Skin of body (tissue), 2 donors: Measurements from ENCODE around the gene DEF6. TPM values are rescaled to one million over a fixed set of nuclear protein-coding genes. Genes with fewer than 3 reads are reported as not detected.
A peak's percentile ranks its signal among the peaks of the same experiment; 100 is the strongest.
"Not testable (repeated sequence)": the region's sequence is repeated elsewhere in the genome, so short reads cannot be mapped to it uniquely, and the experiment has no call there.

Experiments
- DNase-seq: peaks from one replicate; lab custom pipeline; 2025; lab: John Stamatoyannopoulos, UW
- total RNA-seq: library from RNA; depleted of rRNA; stranded (reverse); fragments of >200 nt; gene quantifications from one replicate; pipeline ENCODE4 v1.2.3, GENCODE V29; 2014

The DEF6 gene
- total RNA-seq, 1 donor from 2014 or later = 10.9 TPM

DNA sequence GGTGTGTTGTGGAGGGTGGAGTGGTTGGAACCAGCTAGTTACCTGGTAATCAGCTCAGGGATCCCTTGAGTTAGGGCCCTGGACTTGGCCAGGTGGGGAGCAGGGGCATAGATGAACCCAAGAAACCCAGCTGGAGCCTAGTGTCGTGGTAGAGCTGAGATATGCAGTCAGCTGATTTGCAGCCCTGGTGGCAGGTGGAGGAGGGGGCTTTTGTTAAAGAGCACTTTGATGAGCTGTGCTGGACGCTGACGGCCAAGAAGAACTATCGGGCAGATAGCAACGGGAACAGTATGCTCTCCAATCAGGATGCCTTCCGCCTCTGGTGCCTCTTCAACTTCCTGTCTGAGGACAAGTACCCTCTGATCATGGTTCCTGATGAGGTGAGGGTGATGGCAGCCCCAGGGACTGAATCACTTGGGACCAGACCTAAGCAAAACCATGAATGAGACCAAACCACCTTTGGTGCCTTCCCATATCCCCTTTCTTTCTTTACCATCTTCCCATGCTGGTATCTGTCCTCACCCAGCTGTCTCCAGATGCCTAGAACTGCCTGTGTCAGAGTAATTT lies 12.7 kb downstream of the DEF6 start:
- DNase-seq = no peak

DNA sequence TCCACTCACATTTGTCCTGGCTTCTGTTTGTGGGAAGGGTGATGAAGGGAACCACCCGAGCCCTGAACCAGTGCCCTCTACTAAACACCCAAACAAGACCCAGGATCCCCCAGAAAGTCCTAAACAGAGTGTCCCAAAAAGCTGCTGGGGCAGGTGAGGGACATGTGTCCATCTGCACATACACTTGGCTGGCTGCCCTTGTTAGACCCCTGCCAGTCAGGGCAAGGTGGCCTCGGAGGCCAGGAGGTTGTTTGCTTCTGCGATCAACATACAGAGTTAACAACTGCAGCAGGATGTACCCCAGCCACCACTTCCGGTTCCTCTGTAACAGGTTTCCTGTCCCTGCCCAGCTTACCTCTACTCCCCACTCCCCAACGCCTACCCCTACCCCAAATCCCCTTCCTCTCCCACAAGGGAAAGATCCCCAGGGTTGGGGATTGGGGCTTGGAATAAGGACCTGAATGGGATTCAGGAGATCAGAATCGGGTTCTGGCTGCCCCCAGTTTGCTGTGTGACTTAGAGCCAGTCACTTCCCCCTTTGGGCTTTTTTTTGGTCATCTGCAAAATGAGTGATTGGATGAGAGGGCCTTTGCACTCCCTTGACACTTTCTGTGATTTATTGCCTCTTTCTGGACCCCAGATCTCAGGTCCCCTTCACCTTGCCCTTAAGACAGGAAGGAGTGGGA lies 13.9 kb downstream of the DEF6 start:
- no peak for DNase-seq

DNA sequence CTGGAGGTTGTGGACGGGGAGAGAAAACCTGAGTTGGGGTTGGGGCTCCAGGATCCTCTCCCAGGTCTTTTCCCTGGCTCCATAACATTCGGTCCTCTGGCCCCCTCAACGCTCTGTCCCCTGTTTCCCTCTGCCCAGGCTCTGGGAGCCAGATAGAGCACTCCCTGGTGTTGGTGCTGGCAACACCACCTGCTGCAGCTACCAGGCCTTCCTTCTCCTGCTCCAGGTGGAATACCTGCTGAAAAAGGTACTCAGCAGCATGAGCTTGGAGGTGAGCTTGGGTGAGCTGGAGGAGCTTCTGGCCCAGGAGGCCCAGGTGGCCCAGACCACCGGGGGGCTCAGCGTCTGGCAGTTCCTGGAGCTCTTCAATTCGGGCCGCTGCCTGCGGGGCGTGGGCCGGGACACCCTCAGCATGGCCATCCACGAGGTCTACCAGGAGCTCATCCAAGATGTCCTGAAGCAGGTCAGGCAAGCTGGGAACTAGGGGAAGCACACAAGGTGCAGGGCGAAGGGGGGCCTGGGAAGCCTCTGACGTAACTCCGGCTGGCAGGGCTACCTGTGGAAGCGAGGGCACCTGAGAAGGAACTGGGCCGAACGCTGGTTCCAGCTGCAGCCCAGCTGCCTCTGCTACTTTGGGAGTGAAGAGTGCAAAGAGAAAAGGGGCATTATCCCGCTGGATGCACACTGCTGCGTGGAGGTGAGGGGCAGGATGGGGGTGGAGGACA lies 14.6 kb downstream of the DEF6 start:
- DNase-seq = no peak

DNA sequence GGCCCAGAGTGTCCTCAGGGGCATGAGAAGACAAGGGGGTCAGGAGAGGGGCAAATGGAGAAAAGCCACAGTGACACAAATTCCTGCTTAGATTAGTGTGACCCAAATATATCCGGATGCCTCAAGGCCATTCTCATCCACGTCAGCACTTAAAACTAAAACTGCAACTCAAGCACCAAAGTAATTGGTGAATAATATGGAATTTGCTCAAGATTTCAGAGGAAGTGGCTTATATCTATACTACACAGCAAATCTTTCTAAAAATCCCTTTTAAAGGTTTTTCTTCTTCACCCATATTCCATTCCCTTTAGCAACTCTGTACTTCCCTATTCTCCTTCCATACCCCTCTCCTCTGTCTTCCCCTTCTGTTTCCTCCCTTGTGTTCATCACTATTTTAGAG lies 15.2 kb downstream of the DEF6 start:
- no peak for DNase-seq

DNA sequence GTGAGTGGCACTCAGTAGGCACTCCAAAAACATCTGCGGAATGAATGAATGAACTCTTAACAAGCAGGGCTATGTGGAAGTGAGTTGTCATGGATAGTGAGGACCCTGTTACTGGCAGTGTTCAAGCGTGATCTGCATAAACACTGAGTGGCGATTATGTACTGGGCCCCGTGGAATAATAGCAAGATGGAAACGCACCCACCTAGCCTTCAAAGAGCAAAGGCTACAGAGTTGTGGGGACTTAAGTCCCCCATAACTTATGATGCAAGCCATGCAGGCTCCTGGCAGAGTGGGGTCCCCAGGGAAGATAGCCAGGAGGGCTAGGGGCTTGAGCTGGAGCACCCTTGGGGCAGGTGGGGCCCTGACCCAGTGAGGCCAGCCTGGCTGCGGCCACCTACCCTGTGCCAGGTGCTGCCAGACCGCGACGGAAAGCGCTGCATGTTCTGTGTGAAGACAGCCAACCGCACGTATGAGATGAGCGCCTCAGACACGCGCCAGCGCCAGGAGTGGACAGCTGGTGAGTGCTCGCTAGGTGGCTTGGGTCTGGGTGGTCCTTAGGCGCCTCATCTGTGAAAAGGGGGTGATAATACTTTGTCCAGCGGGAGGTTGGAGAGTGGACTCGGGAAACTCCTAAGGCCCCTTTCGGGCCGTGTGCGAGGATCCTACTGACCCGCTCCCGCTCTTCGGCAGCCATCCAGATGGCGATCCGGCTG lies 20.0 kb downstream of the DEF6 start:
- DNase-seq = no peak

DNA sequence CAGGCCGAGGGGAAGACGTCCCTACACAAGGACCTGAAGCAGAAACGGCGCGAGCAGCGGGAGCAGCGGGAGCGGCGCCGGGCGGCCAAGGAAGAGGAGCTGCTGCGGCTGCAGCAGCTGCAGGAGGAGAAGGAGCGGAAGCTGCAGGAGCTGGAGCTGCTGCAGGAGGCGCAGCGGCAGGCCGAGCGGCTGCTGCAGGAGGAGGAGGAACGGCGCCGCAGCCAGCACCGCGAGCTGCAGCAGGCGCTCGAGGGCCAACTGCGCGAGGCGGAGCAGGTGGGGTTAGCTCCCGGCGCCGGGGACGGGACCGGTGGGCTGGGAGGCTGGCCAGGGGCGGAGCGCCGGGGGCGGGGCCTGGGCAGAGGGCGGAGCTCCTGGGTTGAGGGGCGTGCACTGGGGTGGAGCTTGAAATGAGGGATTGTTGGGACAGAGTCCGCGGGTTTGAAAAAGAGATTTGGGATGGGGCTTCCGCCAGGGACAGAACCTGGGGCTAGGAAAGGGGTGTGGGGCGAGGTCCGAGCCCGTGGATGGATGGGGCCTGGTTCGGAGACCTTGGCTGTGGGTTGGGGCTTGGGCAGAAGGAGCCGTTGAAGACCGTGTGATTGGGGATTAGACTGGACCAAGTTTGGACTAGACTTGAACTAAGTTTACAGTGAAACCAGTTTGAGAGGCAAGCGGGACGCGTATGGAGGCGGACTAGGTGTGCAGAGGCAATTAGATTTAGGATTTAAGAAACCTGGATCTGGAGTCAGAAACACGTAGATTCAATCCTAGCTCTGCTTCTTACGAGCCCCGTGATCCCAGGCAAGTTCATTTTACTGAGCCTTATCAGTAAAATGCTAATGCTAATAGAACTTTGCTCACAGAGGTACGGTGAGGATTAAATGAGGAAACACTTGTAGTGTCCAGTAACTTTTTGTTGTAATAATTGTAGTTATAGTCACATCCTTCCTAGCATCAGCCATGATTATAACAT lies 20.9 kb downstream of the DEF6 start:
- DNase-seq = peak; percentile 54

DNA sequence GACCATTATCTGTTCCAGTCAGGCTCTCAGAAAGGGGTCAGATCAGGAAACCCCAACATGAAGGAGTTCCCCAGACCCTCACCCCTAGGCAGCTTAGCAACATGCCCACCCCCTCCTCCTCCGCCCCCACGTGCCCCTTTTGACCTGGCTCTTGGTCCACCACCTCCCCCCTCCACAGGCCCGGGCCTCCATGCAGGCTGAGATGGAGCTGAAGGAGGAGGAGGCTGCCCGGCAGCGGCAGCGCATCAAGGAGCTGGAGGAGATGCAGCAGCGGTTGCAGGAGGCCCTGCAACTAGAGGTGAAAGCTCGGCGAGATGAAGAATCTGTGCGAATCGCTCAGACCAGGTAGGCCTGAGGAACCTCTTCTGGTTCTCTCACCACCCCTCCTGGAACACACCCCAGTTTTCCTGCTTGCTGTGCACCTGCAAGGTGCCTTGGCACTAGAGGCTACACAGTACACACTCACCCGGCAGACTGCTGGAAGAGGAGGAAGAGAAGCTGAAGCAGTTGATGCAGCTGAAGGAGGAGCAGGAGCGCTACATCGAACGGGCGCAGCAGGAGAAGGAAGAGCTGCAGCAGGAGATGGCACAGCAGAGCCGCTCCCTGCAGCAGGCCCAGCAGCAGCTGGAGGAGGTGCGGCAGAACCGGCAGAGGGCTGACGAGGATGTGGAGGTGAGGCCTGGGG lies 21.9 kb downstream of the DEF6 start:
- no peak for DNase-seq

DNA sequence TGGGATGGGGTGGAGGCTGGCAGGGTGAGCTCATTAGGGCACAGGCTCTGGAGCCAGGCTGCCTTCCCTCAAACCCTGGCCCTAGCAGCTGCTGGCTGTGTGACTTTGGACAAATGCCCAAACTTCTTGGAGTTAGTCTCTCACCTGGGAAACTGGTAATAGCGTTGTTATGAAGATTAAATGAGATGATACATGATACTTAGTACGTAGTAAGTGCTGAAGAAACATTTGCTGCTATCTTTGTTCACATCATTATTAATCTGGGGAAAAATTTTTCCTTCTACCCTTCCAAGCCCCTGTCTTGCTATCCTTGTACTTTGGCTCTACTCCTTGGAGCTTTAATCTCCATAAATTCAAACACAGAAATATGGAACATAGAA lies 22.4 kb downstream of the DEF6 start:
- DNase-seq = no peak

DNA sequence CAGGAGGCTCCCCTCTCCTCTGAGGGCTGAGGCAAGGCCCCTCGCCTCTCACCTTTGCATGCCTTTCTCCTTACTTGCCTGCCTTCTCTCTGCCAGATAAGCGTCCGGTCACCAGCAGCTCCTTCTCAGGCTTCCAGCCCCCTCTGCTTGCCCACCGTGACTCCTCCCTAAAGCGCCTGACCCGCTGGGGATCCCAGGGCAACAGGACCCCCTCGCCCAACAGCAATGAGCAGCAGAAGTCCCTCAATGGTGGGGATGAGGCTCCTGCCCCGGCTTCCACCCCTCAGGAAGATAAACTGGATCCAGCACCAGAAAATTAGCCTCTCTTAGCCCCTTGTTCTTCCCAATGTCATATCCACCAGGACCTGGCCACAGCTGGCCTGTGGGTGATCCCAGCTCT lies 23.5 kb downstream of the DEF6 start:
- DNase-seq = no peak

DNA sequence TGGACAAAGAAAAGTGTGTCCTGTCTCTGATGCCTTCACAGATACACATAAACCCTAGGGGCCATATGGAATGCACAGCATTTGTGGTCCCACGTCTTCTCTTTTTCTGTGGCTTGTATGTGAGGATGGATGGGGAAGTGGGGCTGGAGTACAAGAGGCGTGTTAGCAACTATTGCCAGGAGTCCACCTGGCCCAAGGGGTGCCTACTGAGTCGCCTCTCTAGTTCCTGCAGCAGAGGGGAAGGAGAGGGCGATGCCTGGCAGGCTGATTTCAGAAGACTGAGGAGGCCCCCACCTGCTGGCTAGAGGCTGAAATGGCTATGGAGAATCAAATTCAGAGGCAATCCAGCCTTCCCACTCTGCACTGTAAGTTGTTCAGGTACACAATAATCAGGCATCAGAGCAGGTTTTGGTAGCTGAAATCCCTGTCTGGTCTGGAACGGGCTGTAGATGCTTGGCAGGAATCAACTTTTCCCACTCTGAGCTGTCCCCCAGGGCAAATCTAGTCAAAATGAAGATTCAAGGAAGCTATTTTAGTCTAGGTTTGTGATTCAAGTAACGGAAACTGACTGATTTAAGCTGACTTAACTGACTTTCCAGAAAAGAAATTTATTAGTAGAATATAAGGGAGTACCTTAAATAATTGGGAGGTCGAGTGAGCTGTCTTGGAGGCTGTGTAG lies 29.9 kb downstream of the DEF6 start:
- no peak for DNase-seq

DNA sequence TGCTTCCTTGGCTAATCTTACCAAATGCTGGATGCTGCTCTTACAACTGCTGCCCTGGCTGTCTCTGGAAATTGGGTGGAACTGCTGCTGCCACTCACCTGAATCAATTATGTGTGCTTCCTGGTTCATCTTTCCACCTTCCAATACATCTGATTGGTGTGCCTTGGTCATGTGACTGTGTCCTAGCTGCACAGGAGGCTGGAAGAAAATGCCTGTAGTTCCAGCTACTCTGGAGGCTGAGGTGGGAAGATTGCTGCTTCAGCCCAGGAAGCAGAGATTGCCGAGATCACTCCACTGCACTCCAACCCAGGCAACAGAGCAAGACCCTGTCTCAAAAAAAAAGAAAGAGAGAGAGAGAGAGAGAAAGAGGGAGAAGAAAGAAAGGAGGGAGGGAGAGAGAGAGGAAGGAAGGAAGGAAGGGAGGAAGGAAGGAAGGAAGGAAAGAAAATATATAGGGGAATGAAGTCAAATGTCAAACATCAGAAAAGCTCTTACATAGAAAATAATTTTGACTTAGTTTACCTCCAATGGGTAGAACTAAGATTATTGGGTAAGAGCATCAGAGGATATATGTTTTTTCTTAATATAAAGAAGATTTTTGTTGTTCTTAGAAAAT lies 30.6 kb downstream of the DEF6 start:
- no peak for DNase-seq

DNA sequence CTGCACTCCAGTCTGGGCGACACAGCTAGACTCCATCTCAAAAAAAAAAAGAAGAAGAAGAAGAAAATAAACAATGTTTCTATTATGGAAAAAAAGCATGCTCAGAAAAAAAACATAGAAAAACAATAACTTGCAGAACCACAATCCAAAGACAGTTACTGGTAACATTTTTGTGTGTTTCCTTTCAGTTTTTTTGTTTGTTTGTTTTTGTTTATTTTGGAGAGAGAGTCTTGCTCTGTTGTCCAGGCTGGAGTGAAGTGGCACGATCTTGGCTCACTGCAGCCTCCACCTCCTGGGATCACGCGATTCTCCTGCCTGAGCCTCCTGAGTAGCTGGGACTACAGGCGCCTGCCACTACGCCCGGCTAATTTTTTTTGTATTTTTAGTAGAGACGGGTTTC lies 31.3 kb downstream of the DEF6 start:
- DNase-seq = not testable (repeated sequence)

DNA sequence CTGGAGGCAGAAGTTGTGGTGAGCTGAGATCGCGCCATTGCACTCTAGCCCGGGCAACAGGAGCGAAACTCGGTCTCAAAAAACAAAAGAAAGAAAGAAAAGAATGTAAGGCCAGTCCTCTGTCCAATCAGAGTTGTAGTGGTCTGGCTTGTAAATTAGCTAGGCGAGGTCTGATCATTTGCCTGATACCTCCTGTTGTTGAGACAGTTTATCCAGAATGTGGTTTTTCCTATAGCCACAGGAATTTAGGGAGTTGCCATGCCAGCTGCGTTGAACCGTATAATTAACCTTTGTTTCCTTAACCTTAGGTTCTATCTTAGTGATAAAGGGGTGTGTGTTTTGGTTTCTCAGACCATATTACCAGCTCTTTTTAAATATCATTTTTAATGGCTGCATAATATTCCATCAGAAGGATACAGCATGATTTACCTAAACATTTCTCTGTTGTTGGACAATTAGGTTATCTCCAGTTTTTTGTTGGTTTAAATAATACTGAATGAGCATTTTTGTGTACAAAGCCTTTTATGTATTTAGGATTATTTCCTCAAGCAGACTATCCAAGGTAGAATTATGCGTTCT lies 33.0 kb downstream of the DEF6 start:
- DNase-seq = no peak

DNA sequence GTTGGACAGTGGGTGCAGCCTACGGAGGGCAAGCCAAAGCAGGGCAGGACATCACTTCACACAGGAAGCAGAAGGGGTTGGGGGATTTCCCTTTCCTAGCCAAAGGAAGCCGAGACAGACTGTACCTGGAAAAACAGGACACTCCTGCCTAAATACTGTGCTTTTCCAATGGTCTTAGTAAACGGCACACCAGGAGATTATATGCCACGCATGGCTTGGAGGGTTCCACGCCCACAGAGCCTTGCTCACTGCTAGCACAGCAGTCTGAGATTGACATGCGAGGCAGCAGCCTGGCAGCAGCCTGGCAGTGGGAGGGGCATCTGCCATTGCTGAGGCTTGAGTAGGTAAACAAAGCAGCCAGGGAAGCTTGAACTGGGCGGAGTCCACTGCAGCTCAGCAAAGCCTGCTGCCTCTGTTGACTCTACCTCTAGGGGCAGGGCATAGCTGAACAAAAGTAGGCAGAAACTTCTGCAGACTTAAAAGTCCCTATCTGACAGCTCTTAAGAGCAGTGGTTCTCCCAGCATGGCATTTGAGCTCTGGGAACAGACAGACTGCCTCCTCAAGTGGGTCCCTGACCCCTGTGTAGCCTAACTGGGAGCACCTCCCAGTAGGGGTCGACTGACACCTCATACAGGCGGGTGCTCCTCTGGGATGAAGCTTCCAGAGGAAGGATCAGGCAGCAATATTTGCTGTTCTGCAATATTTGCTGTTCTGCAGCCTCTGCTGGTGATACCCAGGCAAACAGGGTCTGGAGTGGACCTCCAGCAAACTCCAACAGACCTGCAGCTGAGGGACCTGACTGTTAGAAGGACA lies 34.7 kb downstream of the DEF6 start:
- not testable (repeated sequence) for DNase-seq

DNA sequence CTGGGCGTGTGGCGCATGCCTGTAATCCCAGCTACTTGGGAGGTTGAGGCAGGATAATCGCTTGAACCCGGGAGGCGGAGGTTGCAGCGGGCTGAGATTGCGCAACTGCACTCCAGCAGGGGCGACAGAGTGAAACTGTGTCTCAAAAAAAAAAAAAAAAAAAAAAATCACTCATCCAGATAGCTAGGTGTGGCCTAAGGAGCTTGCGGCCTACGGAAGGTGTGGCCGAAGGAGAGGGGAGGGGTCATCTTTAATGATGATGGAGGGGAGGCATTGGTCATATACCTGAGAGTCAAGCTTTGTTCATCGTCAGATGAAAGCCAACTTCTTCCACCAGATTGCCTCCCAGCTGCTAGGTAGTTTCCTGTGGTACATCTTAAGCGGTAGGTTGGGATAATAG lies 43.9 kb downstream of the DEF6 start:
- DNase-seq = no peak

DNA sequence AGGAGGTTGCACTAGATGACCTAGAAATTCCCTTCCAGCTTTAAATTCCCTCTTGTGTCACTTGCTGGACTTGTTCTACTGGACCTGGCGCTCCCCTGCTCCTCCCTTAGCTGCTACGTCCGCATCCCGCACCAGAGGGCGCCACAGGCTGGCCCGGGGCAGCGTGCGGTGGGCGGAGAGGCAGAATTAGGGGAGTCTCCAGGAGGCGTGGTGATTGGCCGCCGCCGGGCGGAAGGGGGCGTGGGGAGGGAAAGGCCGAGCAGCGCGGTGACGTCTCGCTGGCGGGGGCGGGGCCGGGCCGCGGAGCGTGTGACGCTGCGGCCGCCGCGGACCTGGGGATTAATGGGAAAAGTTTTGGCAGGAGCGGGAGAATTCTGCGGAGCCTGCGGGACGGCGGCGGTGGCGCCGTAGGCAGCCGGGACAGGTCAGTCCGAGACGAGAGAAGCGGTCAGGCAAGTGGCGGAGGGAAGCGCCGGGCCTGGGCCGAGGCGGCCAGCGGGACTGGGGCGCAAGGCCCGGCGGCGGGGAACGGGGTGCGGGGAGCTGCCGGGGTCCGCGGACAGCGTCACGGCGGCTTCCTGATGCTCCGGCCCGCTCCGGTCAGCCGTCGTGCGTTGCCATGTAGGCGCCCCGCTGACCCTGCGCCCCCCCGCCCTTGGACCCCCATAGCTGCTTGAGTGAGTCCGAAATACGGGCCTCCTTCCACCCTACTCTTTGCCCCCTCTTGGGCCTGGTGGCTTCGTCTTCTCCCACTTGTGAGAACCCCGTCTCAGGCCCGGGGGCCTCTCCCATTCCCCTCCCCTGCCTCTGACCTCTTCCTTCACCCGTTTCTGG lies 44.9 kb downstream of the DEF6 start, which contains the start of gene PPARD:
Gene PPARD (plus strand): TSS at position 301 of the 834 bp plus-strand sequence. CDS start 68,530 bp downstream, outside the sequence.
- DNase-seq = peak; percentile 96
